GM12872 (cell line): ENCODE measurements around the gene TPCN2.

Source experiments
- TF ChIP-seq, protein P1 (sequence below): IDR thresholded peaks from 3 replicates; pipeline ENCODE4 v1.5.1; 2011; ENCODE audit warnings: low read depth, mild to moderate bottlenecking, low read length, moderate library complexity; ENCODE audit not compliant: insufficient read depth

Gene TPCN2

DNA sequence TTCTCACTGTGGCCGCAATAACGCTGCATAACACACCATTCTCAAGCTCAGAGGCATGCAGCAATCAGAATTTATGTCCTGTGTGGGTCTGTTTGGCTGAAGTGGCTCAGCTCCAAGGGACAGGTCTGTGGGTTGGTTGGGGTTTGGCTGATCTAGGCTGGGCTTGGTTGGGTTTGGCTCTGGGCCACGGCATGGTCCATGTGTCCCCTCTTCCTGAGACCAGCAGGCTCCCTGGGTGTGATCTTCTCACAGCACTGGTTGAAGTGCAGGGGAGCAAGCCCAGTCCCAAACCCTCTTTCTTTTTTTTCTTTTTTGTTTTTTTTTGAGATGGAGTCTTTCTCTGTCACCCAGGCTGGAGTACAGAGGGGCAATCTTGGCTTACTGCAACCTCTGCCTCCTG lies 132.0 kb downstream of the TPCN2 start:
- TF ChIP-seq, protein P1, sequence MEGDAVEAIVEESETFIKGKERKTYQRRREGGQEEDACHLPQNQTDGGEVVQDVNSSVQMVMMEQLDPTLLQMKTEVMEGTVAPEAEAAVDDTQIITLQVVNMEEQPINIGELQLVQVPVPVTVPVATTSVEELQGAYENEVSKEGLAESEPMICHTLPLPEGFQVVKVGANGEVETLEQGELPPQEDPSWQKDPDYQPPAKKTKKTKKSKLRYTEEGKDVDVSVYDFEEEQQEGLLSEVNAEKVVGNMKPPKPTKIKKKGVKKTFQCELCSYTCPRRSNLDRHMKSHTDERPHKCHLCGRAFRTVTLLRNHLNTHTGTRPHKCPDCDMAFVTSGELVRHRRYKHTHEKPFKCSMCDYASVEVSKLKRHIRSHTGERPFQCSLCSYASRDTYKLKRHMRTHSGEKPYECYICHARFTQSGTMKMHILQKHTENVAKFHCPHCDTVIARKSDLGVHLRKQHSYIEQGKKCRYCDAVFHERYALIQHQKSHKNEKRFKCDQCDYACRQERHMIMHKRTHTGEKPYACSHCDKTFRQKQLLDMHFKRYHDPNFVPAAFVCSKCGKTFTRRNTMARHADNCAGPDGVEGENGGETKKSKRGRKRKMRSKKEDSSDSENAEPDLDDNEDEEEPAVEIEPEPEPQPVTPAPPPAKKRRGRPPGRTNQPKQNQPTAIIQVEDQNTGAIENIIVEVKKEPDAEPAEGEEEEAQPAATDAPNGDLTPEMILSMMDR: no peak

GRCh38 chr11:69183613-69184012 lies 134.9 kb downstream of the TPCN2 start:
- TF ChIP-seq, protein P1: no peak
